BLaER1 treated with 17β-estradiol and CSF1 and Interleukin-3, amounts not matched to agents 10 nM and 100 nM (cell line): ENCODE results near the gene TBX18.

ENCODE experiments used
- H3K27ac ChIP-seq, 11 experiments: shearing (Covaris generic); formaldehyde crosslinking; 2 replicates each; pipeline ENCODE4 v1.8.1; 2022
- H3K27me3 ChIP-seq, 11 experiments: shearing (Covaris generic); formaldehyde crosslinking; 2 replicates each; pipeline ENCODE4 v1.8.1; 2022
- H3K36me3 ChIP-seq, 11 experiments: shearing (Covaris generic); formaldehyde crosslinking; 2 replicates each; pipeline ENCODE4 v1.8.1; 2022
- H3K4me1 ChIP-seq, 10 experiments: shearing (Covaris generic); formaldehyde crosslinking; 2 replicates each; pipeline ENCODE4 v1.8.1; 2022
- H3K4me2 ChIP-seq, 11 experiments: shearing (Covaris generic); formaldehyde crosslinking; 2 replicates each; pipeline ENCODE4 v1.8.1; 2022
- H3K4me3 ChIP-seq, 10 experiments: shearing (Covaris generic); formaldehyde crosslinking; 2 replicates each; pipeline ENCODE4 v1.8.1; 2022
- H3K9ac ChIP-seq, 11 experiments: shearing (Covaris generic); formaldehyde crosslinking; 2 replicates each; pipeline ENCODE4 v1.8.1; 2022
- H3K9me3 ChIP-seq, 11 experiments: shearing (Covaris generic); formaldehyde crosslinking; replicated peaks in 1 of 11; 2 replicates each; pipeline ENCODE4 v1.8.1; 2022
- H4K20me1 ChIP-seq, 11 experiments: shearing (Covaris generic); formaldehyde crosslinking; 2 replicates each; pipeline ENCODE4 v1.8.1; 2022
- Cebpa-rat ChIP-seq, 11 experiments: shearing (Covaris generic); IDR thresholded peaks; 2 replicates each; pipeline ENCODE4 v1.8.1; 2022

Gene TBX18

GRCh38 chr6:84769306-84769705 lies 4.9 kb upstream of the TBX18 start:
- H3K27ac ChIP-seq = no peak overlapping the region
- H3K4me2 ChIP-seq = no peak overlapping the region

DNA sequence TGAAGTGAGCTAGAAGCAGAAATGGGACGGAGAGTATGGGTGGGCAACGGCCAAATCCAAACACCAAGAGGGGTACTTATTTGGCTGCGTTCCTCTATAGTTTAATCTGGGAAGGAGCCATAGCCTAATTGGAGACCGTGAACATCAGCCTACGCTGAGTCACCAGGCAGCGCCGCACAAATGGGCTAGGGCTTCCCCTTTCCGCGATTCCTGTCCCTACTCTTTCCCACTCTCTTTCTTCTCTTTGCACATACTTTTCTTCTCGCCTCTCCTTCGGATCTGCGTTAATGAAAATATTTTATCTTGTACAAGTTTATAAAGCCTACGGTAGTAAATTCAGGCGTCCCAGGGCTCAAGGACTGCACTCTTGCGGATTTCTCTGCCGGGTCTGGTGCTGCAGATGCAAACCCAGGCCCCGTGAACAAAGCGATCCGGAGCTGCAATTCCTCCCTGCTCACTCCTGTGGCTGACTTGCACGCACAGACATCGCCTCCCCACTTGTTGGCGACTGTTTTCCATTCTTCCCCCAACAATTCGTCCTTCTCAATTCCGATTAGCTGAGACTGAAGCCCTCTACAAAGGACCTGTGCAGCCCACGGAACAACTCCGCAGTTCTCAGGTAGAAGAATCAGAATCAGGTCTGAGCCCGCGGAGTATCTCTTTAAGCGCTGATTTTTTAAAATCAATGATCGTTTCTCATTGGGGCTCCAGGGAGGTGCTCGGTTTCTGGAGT lies 4.2 kb upstream of the TBX18 start:
- H3K4me3 ChIP-seq = no peak overlapping the region
- peaks cover 97 to 100% (median 100%) of the 10 kb centered on the region in 11 experiments for H3K27me3 ChIP-seq
- H3K36me3 ChIP-seq = no peaks in the 10 kb centered on the region
- H3K9ac ChIP-seq = no peak overlapping the region
- peaks cover 46 to 64% (median 57%) of the 10 kb centered on the region in 11 experiments for H3K9me3 ChIP-seq
- no peak overlapping the region for H3K27ac ChIP-seq
- no peaks in the 10 kb centered on the region for H4K20me1 ChIP-seq
- H3K4me1 ChIP-seq = no peaks in the 10 kb centered on the region
- no peak overlapping the region for H3K4me2 ChIP-seq
- TF ChIP-seq Cebpa-rat (IDR thresholded peaks at IDR 0.05) = no peak

More at GRCh38 chr6:84769306-84769705, 4.9 kb upstream of the TBX18 start:
- Histone ChIP-seq H3K9me3 (peaks cover 47 to 65% (median 57%) of the 10 kb centered on the region in 11 experiments), H3K27me3 (peaks cover 97 to 100% (median 100%) of the 10 kb centered on the region in 11 experiments), H4K20me1 (no peaks in the 10 kb centered on the region), H3K4me1 (no peaks in the 10 kb centered on the region), H3K9ac (no peak overlapping the region), H3K4me3 (no peak overlapping the region), H3K36me3 (no peaks in the 10 kb centered on the region)
- TF ChIP-seq Cebpa-rat (IDR thresholded peaks at IDR 0.05) = no peak

GRCh38 chr6:84767526-84768201 lies 3.3 kb upstream of the TBX18 start:
- Histone ChIP-seq H3K4me2 (no peak overlapping the region), H3K9ac (no peak overlapping the region), H4K20me1 (no peaks in the 10 kb centered on the region), H3K9me3 (peaks cover 46 to 64% (median 57%) of the 10 kb centered on the region in 11 experiments), H3K4me3 (no peak overlapping the region), H3K27ac (no peak overlapping the region), H3K27me3 (peaks cover 97 to 100% (median 100%) of the 10 kb centered on the region in 11 experiments), H3K36me3 (no peaks in the 10 kb centered on the region), H3K4me1 (no peaks in the 10 kb centered on the region)
- no peak for TF ChIP-seq Cebpa-rat (IDR thresholded peaks at IDR 0.05)

DNA sequence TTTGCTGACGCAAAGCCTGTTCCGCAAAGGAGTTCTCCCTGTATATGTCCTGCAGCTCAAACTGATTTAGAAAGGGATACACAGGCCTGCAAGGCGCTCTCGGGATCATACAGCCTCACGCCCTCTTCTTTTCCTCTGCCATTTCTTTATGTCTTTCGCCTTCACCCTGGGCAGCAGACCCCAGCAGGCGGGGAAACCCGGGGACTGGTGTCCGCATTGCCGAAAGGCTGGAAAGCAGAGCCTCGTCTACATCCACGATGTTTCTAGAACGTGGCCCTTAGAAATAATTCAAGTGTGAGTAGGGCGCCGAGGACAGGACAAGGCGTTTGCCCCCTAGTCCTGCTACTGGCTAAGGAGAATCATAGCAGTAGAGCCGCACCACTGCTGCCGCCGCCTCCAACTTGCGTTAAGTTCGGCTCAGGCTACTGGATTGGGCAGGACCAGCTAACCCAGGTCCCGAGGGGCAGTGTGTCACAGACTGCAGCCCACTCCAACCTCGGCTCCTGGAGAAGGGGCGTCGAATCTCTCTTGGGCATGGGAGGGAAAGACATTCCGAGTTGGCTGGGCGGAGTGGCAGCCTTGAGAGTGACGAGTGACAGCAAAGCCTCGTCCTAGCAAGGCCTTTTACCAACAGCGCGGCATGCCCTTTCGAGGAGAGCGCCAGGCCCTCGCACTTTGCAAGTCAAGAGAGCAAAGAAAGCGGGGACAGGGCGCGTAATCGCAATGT lies 2.6 kb upstream of the TBX18 start:
- no peak for TF ChIP-seq Cebpa-rat (IDR thresholded peaks at IDR 0.05)
- Histone ChIP-seq H3K4me2 (no peak overlapping the region), H3K4me1 (no peaks in the 10 kb centered on the region), H4K20me1 (no peaks in the 10 kb centered on the region), H3K9ac (no peak overlapping the region), H3K36me3 (no peaks in the 10 kb centered on the region), H3K9me3 (peaks cover 43 to 61% (median 54%) of the 10 kb centered on the region in 11 experiments), H3K27ac (no peak overlapping the region), H3K4me3 (no peak overlapping the region), H3K27me3 (peaks cover 97 to 100% (median 100%) of the 10 kb centered on the region in 11 experiments)

GRCh38 chr6:84766118-84766798 lies 1.9 kb upstream of the TBX18 start:
- H3K4me3 ChIP-seq = no peak overlapping the region
- H3K4me1 ChIP-seq = no peaks in the 10 kb centered on the region
- no peak overlapping the region for H3K27ac ChIP-seq
- H3K4me2 ChIP-seq = no peak overlapping the region
- TF ChIP-seq Cebpa-rat (IDR thresholded peaks at IDR 0.05) = no peak
- H3K9ac ChIP-seq = no peak overlapping the region
- no peaks in the 10 kb centered on the region for H4K20me1 ChIP-seq
- H3K36me3 ChIP-seq = no peaks in the 10 kb centered on the region
- H3K9me3 ChIP-seq = peaks cover 38 to 57% (median 48%) of the 10 kb centered on the region in 11 experiments
- peaks cover 97 to 100% (median 100%) of the 10 kb centered on the region in 11 experiments for H3K27me3 ChIP-seq

GRCh38 chr6:84763886-84764331 lies 489 bp downstream of the TBX18 start:
- no peak overlapping the region for H3K4me2 ChIP-seq
- TF ChIP-seq Cebpa-rat (IDR thresholded peaks at IDR 0.05) = no peak
- H3K4me3 ChIP-seq = no peak overlapping the region
- H3K36me3 ChIP-seq = no peaks in the 10 kb centered on the region
- no peak overlapping the region for H3K9ac ChIP-seq
- no peaks in the 10 kb centered on the region for H4K20me1 ChIP-seq
- H3K4me1 ChIP-seq = no peaks in the 10 kb centered on the region
- no peak overlapping the region for H3K27ac ChIP-seq
- H3K9me3 ChIP-seq = peaks cover 38 to 57% (median 48%) of the 10 kb centered on the region in 11 experiments
- peaks cover 81 to 96% (median 90%) of the 10 kb centered on the region in 11 experiments for H3K27me3 ChIP-seq

DNA sequence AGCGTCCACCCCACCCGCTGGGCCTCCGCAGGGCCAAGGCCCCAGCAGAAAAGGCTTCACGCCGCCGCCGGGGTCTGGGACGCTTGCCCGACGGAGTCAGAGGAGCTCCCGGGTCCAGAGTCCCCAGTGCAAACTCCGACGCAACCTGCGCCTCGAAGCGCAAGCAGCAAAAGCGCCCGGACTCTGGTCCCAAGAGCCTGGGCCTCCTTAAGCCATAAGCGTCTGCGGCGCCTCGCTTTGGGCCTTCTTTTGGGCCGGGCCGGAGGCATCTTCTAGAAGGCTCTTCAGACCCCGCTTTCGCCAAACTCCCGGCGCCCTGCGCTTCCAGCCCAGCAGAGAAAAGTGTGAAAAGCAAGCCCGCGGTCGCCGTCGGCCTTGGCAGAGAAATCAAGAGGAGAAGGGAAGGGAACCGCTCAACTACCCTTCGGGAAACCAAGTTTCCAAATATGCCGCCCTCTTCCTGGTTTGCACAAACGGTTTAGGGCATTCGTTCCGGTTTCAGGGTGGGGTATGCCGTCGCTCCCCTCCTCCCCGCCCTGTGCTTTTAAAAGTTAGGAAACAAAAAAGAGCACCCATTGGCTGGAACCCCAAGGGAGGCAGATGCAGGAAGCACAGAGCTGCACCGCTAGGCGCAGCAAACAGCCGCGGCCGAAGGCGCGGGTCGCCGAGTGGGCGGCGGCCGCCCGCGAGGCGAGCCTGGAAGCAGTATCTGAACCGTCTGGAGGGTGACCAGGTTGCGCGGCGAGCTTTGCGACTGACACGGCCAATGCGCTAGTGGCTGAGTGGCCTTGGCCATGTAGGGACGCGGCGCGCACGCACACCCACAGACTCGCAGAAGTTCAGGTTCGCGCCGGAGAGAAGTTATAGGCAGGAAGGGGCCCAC lies 1.2 kb downstream of the TBX18 start:
- no peak for TF ChIP-seq Cebpa-rat (IDR thresholded peaks at IDR 0.05)
- no peaks in the 10 kb centered on the region for H3K4me1 ChIP-seq
- peak overlapping the region in 1 of 10 experiments; percentile 31; a peak in 1 of 20 replicates for H3K4me3 ChIP-seq
- no peak overlapping the region for H3K9ac ChIP-seq
- H4K20me1 ChIP-seq = no peaks in the 10 kb centered on the region
- peaks cover 74 to 89% (median 84%) of the 10 kb centered on the region in 11 experiments for H3K27me3 ChIP-seq
- peaks cover 38 to 52% (median 48%) of the 10 kb centered on the region in 11 experiments for H3K9me3 ChIP-seq
- H3K36me3 ChIP-seq = no peaks in the 10 kb centered on the region
- H3K4me2 ChIP-seq = no peak overlapping the region
- H3K27ac ChIP-seq = no peak overlapping the region
